HCEC 1CT (cell line): ENCODE data around the gene BMPER.

Experiments used
- DNase-seq: peaks from one replicate; pipeline ENCODE4 v3.0.0-alpha.2; 2017

Gene BMPER

DNA sequence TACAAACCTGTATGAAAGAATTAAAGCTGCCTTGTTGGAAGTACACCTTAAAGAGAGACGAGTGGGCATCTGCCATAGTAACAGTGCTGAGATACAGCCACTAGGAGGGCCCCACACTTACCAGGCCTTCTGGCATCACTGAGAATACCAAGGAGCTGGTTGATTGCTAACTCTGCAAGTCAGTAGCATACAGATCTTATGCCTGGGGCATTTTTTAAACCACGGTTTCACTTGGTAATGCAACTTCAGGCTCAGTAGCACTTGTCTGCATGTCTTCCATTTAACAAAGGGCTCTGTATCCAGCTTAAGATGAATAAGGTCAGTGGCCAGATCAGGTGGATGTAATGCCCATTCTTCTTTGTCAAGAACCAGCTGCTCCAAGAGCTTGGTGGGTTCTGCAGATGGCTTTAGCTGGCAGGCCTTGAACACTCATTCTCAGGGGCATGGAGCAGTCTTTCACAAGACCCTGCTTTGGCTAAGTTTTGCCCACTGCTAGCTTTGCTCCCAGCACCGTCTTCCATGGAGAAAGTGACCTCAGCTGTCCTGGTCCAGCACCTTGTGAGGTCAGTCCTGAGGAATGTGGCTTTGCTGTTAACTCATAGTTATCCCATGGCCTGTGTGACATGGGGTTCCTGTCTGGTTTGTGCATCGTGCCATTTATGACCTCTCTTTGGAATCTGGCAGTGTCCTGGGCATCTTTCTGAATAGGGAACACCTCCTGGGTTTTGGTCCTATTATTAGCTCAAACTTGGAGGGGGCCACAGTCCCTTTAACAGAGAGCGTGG lies 68.1 kb downstream of the BMPER start:
- peak; percentile 39 for DNase-seq

DNA sequence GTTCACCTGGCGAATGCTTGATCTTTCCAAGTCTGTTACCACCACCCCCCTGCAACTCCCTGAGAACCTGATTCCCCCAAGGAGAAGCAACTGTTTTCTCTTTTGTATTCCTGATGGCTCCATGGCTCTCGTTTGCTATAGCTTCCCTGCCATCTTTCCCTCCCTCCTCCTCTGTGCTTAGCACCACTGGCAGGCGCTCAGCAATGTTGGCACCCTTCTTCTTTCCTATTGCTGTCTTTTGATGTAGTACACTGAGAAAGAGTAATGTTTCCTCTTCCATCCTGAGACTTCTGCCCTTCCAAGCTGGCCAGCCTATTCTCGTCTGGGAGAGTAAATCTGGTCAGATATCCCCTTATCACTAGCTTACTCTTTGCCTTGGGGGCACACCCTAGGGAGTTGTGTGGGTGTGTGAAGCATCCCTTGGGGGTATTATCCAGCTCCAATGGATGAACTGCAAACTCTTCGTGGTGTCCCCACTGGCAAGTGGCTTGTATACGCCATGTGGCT lies 74.0 kb downstream of the BMPER start:
- DNase-seq = no peak

- DNase-seq = peak; percentile 98
Measured at GRCh38 chr7:33979807-33980355, 74.5 kb downstream of the BMPER start.

DNA sequence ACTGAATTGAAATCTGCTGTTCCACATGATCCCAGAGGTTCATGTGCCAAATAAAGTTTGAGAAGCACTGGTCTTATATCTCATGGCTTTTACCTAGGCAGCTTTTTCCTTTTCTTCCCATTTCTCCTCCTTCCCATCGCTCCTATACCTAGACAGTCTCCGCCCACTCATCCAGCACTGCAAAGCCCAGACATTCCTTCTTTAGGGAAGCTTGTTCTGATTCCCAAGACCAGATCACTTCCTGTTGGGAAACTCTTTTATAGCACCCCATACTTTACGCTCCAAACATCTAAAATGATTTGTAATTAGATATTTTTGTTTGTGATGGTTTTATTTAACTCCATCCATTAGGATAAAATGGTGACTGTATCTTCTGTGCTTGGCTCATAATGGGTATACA lies 75.9 kb downstream of the BMPER start:
- DNase-seq = peak; percentile 68

DNA sequence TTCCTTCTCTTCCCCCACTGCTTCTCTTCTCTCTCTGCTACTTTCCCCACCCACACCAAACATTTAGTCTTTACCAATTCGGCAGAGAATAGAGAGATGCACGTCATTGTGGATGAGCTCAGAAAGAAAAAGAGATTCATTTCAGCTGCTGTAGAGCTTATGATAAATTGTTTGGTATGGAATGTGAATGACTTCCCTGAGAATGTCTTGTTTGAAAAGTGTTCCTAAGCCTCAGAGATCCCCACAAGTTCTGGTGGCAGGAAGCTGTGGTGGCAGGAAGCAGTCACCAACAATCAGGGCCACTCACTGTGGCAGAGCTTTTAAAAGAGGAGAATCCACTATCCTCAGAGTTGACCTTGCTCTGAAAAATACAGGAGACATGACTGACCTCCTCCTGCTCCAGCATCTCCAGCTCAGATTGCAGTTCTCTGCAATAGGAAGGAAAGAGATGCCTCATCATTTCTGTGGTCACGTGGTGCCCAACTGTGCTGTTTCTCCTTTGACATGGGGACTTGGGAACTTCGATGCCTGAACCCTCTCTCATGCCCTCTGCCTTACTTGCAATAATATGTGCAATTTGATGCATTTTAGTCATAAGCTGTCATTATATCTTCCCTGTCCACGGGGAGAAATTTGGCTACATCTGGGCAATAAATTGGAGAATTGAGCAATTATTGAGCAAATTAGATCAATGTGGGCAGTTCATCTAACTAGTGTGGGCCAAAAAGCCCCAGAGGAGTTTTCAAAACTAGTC lies 76.5 kb downstream of the BMPER start:
- DNase-seq = peak; percentile 68

GRCh38 chr7:33982425-33982786 lies 77.1 kb downstream of the BMPER start:
- peak; percentile 72 for DNase-seq

GRCh38 chr7:33986451-33986850 lies 81.1 kb downstream of the BMPER start:
- peak; percentile 47 for DNase-seq

DNA sequence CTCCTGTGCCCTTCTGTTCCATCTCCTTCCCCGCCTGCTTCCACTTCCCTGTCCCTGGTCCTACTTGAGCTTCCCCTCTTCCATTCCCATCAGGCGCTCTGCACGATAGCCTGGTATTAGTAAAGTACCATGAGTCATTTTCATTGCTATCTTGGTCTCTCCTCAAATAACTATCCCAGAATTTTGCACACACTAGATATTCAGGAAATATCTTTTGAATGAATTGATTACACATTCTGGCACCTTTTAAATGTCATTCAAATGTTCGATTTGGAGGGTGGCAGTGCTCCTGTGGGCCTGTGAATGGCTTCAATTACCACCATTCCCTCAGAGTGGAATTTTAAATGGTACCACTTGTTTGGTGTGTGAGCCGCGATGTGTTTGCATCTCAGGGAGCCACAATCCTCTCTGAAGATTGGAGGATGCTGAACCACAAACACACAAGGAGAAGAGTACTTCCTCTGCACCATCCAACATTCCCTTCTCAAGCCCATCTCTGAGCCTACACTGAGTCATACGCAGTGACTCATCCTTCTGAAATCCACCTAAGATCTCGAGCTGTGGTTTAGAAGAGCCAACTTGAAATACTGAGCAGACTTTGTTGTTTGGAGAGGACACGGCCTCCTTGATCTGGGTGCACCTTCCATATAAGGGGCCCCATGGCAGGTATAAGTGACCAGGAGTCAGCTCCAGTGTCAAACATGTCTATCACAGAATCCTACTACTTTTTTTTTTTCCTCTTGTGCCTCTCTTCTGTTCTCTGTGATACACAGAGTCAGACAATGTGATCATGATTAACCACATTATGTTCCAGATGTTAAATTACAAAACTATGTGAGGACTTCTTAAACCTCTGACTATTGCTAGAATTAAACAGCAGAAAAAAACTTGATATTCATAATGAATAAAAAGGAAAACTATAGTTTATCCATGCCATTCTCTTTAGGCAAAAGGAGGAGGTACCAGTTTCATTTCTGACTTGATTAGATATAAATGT lies 81.9 kb downstream of the BMPER start:
- DNase-seq = peak; percentile 100

- no peak for DNase-seq
Measured at GRCh38 chr7:33996899-33997298, 91.6 kb downstream of the BMPER start.

DNA sequence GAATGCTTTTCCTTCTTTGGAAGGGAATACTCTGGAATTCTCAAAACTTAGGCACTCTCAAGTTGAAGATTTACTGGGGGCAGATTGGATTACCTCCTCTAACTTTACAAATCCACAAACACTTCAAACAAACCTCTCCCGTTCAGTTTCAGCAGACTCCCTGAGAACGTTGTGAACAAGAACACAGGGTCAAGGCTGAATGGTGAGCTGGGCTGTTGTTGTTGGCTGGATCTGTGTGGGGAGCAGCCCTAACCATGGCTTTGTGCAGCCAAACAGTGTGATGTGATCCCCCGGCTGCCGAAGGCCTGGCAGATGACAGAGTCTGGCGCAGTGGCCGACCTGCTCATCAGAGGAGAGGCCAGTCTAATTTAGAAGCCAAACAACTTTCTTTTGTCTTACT lies 93.1 kb downstream of the BMPER start:
- no peak for DNase-seq

DNA sequence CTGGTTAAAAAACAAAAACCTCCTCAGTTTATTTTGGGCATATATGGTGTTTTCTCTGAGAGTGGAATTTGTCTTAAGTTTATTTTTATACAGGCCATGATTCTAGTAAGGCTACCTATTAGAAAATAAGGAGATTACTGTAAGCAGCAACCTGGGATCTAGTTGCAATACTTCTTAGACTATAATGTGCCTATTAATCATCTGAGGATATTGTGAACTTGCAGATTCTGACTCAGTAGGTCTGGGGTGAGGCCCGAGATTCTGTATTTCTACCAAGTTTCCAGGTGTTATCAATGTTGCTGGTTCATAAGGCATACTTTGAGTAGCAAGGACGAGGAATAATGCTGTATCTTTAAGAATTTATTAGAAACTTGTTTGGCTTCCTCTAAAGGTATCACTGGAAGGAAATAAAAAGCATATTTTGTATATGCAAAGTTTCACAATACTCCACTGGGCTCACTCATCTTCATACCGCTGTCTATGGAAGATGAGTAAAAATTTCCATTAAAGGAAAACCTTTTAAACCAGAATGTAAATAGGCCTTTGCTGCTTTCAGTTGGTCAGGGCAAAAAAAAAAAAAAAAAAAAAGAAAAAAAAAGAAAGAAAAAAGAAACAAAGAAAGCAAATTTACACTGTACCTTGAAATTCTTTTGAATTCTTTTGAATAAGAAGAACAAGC lies 105.8 kb downstream of the BMPER start:
- peak; percentile 76 for DNase-seq

GRCh38 chr7:34011696-34012095 lies 106.4 kb downstream of the BMPER start:
- DNase-seq = peak; percentile 27

DNA sequence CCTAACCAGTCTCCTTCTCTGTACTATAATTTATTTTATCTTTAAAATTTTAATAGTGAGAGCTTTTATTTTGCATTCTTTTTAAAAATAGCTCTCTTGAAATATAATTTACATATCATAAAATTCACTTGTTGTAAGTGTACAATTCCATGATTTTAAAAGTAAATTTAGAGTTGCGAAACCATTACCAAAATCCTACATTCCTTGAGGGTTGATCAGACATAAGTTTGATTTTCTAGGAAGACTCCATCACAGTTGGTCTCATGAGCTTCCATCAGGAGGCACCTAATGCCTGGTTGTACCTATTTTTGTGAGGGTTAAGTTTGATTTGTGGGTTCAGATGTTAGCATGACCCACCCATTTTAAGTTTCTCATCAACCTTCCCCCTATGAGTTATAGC lies 108.1 kb downstream of the BMPER start:
- DNase-seq = peak; percentile 33

- DNase-seq = no peak
Measured at GRCh38 chr7:34015651-34016050, 110.3 kb downstream of the BMPER start.

- no peak for DNase-seq
Measured at GRCh38 chr7:34016876-34017275, 111.5 kb downstream of the BMPER start.

DNA sequence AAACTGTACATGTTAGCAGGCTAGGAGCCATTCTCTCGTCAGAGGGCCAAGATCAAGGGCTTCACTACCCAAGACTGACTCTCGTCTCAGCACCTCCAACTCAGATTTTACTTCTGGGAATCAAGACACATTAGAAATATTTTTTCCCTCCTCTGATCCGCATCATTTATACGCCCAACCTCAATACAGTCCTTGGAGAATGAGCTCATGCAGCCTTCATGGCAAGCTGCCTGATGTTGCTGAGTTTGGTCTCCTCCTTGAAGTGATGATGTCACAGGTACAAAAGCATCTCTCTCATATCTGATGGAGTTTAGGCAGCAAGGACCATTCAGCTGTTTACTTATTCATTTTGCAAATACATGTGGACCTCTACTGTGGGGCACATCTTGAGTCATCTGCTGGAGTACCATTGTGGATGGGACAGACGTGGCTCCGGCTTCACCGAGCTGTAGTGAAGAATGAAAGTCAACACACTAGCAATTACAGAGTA lies 114.0 kb downstream of the BMPER start:
- DNase-seq = no peak

DNA sequence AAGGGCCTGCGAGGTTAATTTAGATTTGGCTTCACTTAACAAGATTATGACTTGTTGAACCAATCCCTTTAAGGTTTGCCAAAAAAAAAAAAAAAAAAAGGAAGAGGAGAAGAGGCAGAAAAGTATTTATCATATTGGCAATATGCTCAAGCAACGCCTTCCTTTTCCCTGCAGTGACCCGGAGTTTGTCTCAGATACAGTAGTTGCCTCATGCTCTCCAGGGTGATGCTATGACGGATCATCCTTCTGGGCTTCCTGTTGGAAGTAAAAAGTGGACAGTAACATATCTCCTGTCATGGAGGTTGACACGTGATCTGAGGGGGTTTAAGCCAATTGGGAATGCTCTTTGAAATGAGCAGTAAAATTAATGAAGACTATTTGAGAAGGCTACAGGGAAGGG lies 117.3 kb downstream of the BMPER start:
- DNase-seq = no peak

DNA sequence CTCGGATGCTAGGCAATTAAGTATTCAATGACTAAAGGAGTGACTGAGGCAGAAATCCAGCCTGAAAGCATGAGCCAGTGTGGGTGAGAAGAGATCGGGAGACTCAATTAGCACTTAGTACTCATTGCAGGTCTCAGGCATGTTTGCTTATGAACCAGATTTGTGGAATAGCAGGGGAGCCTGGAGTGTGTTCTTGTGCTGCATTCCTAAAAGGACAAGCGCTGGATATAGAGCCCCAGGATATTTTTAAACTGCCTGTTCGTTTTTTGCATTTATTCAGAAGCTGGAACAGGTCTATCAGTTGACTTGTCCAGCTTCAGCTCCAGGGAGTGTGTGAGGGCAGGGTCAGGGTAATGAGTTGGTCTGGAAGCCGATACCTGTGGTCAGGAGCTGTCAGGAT lies 120.3 kb downstream of the BMPER start:
- no peak for DNase-seq

GRCh38 chr7:34026481-34027190 lies 121.3 kb downstream of the BMPER start:
- DNase-seq = no peak

GRCh38 chr7:34031156-34031555 lies 125.8 kb downstream of the BMPER start:
- DNase-seq = no peak

DNA sequence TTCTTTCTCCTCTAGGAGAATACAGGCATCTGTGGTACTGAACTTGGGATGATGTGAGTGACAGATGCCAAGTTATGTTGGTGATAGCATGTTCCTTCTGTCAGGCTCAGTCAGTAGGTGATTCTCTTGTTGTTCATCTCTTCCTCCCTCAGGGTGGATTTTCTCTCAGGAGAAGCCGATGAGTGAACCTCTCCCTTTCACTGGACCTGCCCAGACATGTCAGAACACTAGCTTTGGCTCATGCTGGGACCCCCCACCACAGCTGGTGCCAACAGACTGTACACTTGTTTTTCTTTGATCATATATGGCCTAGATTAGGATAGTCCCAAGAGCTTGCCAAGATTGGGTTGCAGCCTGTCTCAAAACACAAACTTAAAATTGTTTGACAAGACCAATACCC lies 129.4 kb downstream of the BMPER start:
- DNase-seq = no peak
